Keratinocyte (primary cell): ENCODE results near the gene RAB4A. TPM values are rescaled to one million over a fixed set of nuclear protein-coding genes. Genes with fewer than 3 reads are reported as not detected.

Experiments used
- DNase-seq: peaks from one replicate; pipeline ENCODE4 v3.0.0-alpha.2; 2011; ENCODE audit warnings: low read depth, missing footprints, low spot score
- FAIRE-seq: peaks from 2 replicates; lab custom pipeline; 2011; peaks lifted over from hg19 to GRCh38; lab: Jason Lieb, UNC
- H2AFZ ChIP-seq: 2 replicates; pipeline ENCODE4 v1.6.0; 2012; ENCODE audit warnings: low read length, control low read depth, inconsistent platforms; ENCODE audit not compliant: control insufficient read depth
- H3K27ac ChIP-seq: 2 replicates; pipeline ENCODE4 v1.5.1; 2011; ENCODE audit warnings: low read length; ENCODE audit not compliant: control insufficient read depth, insufficient read depth
- H3K27me3 ChIP-seq: 3 replicates; pipeline ENCODE4 v1.6.0; 2011; ENCODE audit warnings: low read length; ENCODE audit not compliant: control insufficient read depth, insufficient read depth; ENCODE audit errors: extremely low read depth
- H3K36me3 ChIP-seq, 2 experiments: 2 replicates in 1 of 2; 3 replicates in 1 of 2; pipeline ENCODE4 v1.5.1; 2011; ENCODE audit warnings: low read length in 2 of 2, mild to moderate bottlenecking in 1 of 2; ENCODE audit not compliant: control insufficient read depth in 2 of 2, insufficient read depth in 2 of 2; ENCODE audit errors: extremely low read depth in 1 of 2
- H3K4me1 ChIP-seq: 3 replicates; pipeline ENCODE4 v1.5.1; 2011; ENCODE audit warnings: low read length; ENCODE audit not compliant: control insufficient read depth, insufficient read depth; ENCODE audit errors: extremely low read depth
- H3K4me2 ChIP-seq: 3 replicates; pipeline ENCODE4 v1.6.0; 2011; ENCODE audit warnings: low read depth, low read length; ENCODE audit not compliant: control insufficient read depth, insufficient read depth; ENCODE audit errors: extremely low read depth
- H3K4me3 ChIP-seq, 3 experiments: fragments of 200-600 bp in 1 of 3; sonication (generic) in 1 of 3; 2 replicates in 2 of 3; 3 replicates in 1 of 3; pipeline ENCODE4 v1.5.1; 2011 to 2016; ENCODE audit warnings: low read length in 3 of 3, mild to moderate bottlenecking in 3 of 3, control low read depth in 2 of 3, inconsistent platforms in 1 of 3, low read depth in 1 of 3, mixed read lengths in 1 of 3, mixed run types in 1 of 3, moderate library complexity in 1 of 3; ENCODE audit not compliant: control insufficient read depth in 2 of 3, insufficient read depth in 2 of 3; ENCODE audit errors: extremely low read depth in 1 of 3
- H3K79me2 ChIP-seq: 2 replicates; pipeline ENCODE4 v1.6.0; 2012; ENCODE audit warnings: low read length; ENCODE audit not compliant: control insufficient read depth, insufficient read depth
- H3K9ac ChIP-seq: 3 replicates; pipeline ENCODE4 v1.6.0; 2011; ENCODE audit warnings: low read length; ENCODE audit not compliant: control insufficient read depth, insufficient read depth; ENCODE audit errors: extremely low read depth
- H3K9me1 ChIP-seq: 3 replicates; pipeline ENCODE4 v1.6.0; 2011; ENCODE audit warnings: low read length; ENCODE audit not compliant: control insufficient read depth, insufficient read depth; ENCODE audit errors: extremely low read depth
- H3K9me3 ChIP-seq: 2 replicates; pipeline ENCODE4 v1.5.1; 2012; ENCODE audit warnings: low read depth, low read length; ENCODE audit not compliant: control insufficient read depth
- H4K20me1 ChIP-seq: 3 replicates; pipeline ENCODE4 v1.6.0; 2011; ENCODE audit warnings: low read length; ENCODE audit not compliant: control insufficient read depth, insufficient read depth; ENCODE audit errors: extremely low read depth
- CTCF ChIP-seq, 3 experiments: IDR thresholded peaks in 1 of 3; conservative IDR thresholded peaks in 1 of 3; optimal IDR thresholded peaks in 1 of 3; 2 replicates in 2 of 3; 3 replicates in 1 of 3; pipeline versions ENCODE3 to v1.5.1; 2011; ENCODE audit warnings: low read length in 3 of 3, mild to moderate bottlenecking in 3 of 3, moderate library complexity in 2 of 3, control low read depth in 1 of 3, inconsistent platforms in 1 of 3; ENCODE audit not compliant: insufficient read depth in 2 of 3; ENCODE audit errors: extremely low read depth in 1 of 3
- EZH2 ChIP-seq: IDR thresholded peaks from one replicate; pipeline ENCODE4 v1.6.1; 2012; ENCODE audit warnings: inconsistent platforms, mild to moderate bottlenecking, low read length, moderate library complexity
- dilution Hi-C: fragments of 300-500 bp; cut with MboI; formaldehyde crosslinking; loops from one replicate; pipeline ENCODE4 v1.7.0; 2020; ENCODE audit warnings: low sequenced_read_pairs; ENCODE audit not compliant: extremely low pct_ligation_motif_present
- polyA plus RNA-seq, 5 experiments: library from polyadenylated mRNA; depleted of rRNA in 3 of 5; stranded (reverse) in 3 of 5; stranded (forward) in 1 of 5; unstranded in 1 of 5; fragments of >200 nt; gene quantifications; 1 replicate in 1 of 5; 2 replicates in 3 of 5; 3 replicates in 1 of 5; pipeline versions ENCODE4 v1.2.1 to v1.2.3, GENCODE V29; 2011 to 2012; ENCODE audit warnings: missing spikeins in 2 of 5, low read depth in 1 of 5, low replicate concordance in 1 of 5

Gene RAB4A
- polyA plus RNA-seq, 1 donor (not counting 4 experiments of a cell fraction or from before 2014, with no cell fraction given), result 54.7 TPM

- H3K4me2 ChIP-seq, result no peak overlapping the region
- no peaks in the 10 kb centered on the region for H3K9me1 ChIP-seq
- no peak overlapping the region for H3K9ac ChIP-seq
- no peak overlapping the region for H2AFZ ChIP-seq
- no peak overlapping the region for H3K4me3 ChIP-seq
- H3K36me3 ChIP-seq, result peaks cover 0 to 3% of the 10 kb centered on the region in 2 experiments
- TF ChIP-seq CTCF (optimal IDR thresholded peaks at IDR 0.05 in 1 of 3, IDR thresholded peaks at IDR 0.05 in 1 of 3, conservative IDR thresholded peaks at IDR 0.05 in 1 of 3; ENCODE audit: extremely low read depth in 1 of 3, insufficient read depth in 2 of 3, low read length in 3 of 3), result no peak
- no peak for TF ChIP-seq EZH2
- peaks cover 2% of the 10 kb centered on the region for H4K20me1 ChIP-seq
- DNase-seq (no peak), FAIRE-seq (no peak)
- H3K9me3 ChIP-seq, result no peaks in the 10 kb centered on the region
- no peaks in the 10 kb centered on the region for H3K27me3 ChIP-seq
- H3K4me1 ChIP-seq, result peaks cover 28% of the 10 kb centered on the region
- H3K27ac ChIP-seq, result no peak overlapping the region
- dilution Hi-C loops, result no loop called here
- H3K79me2 ChIP-seq, result peaks cover 69% of the 10 kb centered on the region
Measured at GRCh38 chr1:229273507-229274232, 2.8 kb downstream of the RAB4A start.

GRCh38 chr1:229275005-229275404 lies 4.1 kb downstream of the RAB4A start:
- no peaks in the 10 kb centered on the region for H3K9me1 ChIP-seq
- H3K4me1 ChIP-seq, result peaks cover 19% of the 10 kb centered on the region
- H3K79me2 ChIP-seq, result peaks cover 81% of the 10 kb centered on the region
- H3K27me3 ChIP-seq, result no peaks in the 10 kb centered on the region
- FAIRE-seq (no peak), DNase-seq (no peak)
- H2AFZ ChIP-seq, result no peak overlapping the region
- no peaks in the 10 kb centered on the region for H3K9me3 ChIP-seq
- TF ChIP-seq EZH2, result no peak
- TF ChIP-seq CTCF (optimal IDR thresholded peaks at IDR 0.05 in 1 of 3, IDR thresholded peaks at IDR 0.05 in 1 of 3, conservative IDR thresholded peaks at IDR 0.05 in 1 of 3; ENCODE audit: extremely low read depth in 1 of 3, insufficient read depth in 2 of 3, low read length in 3 of 3), result no peak
- no peak overlapping the region for H3K4me3 ChIP-seq
- peaks cover 0 to 3% of the 10 kb centered on the region in 2 experiments for H3K36me3 ChIP-seq
- no peak overlapping the region for H3K9ac ChIP-seq
- H3K4me2 ChIP-seq, result no peak overlapping the region
- no peak overlapping the region for H3K27ac ChIP-seq
- dilution Hi-C loops, result no loop called here
- H4K20me1 ChIP-seq, result peaks cover 2% of the 10 kb centered on the region
